HG03520 (cell line): Measurements from ENCODE around the gene SLC29A4.
"Not testable (repeated sequence)": the region's sequence is repeated elsewhere in the genome, so short reads cannot be mapped to it uniquely, and the experiment has no call there.

Experiments
- ATAC-seq: cut with Tn5 transposase; IDR thresholded peaks from one replicate; pipeline ENCODE4 v1.9.1; 2021; ENCODE audit warnings: mild to moderate bottlenecking, moderate library complexity; ENCODE audit not compliant: unreplicated experiment

SLC29A4 gene

GRCh38 chr7:5282543-5283316 is at the start of gene SLC29A4:
Gene SLC29A4 (plus strand): TSS chr7:5282943. CDS start chr7:5287817, 4,874 bp downstream.
- no peak for ATAC-seq

GRCh38 chr7:5234852-5235831 is 47.6 kb upstream of the SLC29A4 start:
- no peak for ATAC-seq

GRCh38 chr7:5237286-5237685 is 45.5 kb upstream of the SLC29A4 start:
- ATAC-seq: no peak

GRCh38 chr7:5238500-5238899 is 44.2 kb upstream of the SLC29A4 start:
- no peak for ATAC-seq

GRCh38 chr7:5243261-5243660 is 39.5 kb upstream of the SLC29A4 start:
- ATAC-seq: no peak

- ATAC-seq: no peak
Observed at GRCh38 chr7:5248201-5248885, 34.4 kb upstream of the SLC29A4 start.

- not testable (repeated sequence) for ATAC-seq
Observed at GRCh38 chr7:5250787-5251186, 32.0 kb upstream of the SLC29A4 start.

GRCh38 chr7:5253529-5253928 is 29.2 kb upstream of the SLC29A4 start:
- ATAC-seq: not testable (repeated sequence)

- ATAC-seq: not testable (repeated sequence)
Observed at GRCh38 chr7:5254371-5254770, 28.4 kb upstream of the SLC29A4 start.

GRCh38 chr7:5255832-5256231 is 26.9 kb upstream of the SLC29A4 start:
- no peak for ATAC-seq

- ATAC-seq: not testable (repeated sequence)
Observed at GRCh38 chr7:5260530-5261068, 22.1 kb upstream of the SLC29A4 start.

- not testable (repeated sequence) for ATAC-seq
Observed at GRCh38 chr7:5263066-5263465, 19.7 kb upstream of the SLC29A4 start.

- no peak for ATAC-seq
Observed at GRCh38 chr7:5265320-5266190, 17.2 kb upstream of the SLC29A4 start.

- ATAC-seq: no peak
Observed at GRCh38 chr7:5266191-5267028, 16.3 kb upstream of the SLC29A4 start.

GRCh38 chr7:5267829-5268228 is 14.9 kb upstream of the SLC29A4 start:
- ATAC-seq: not testable (repeated sequence)

- ATAC-seq: not testable (repeated sequence)
Observed at GRCh38 chr7:5269992-5270657, 12.6 kb upstream of the SLC29A4 start.

- no peak for ATAC-seq
Observed at GRCh38 chr7:5270788-5271187, 12.0 kb upstream of the SLC29A4 start.

- not testable (repeated sequence) for ATAC-seq
Observed at GRCh38 chr7:5273831-5274405, 8.8 kb upstream of the SLC29A4 start.
